GM21381 (cell line): ENCODE data around the gene KRTAP12-2.
"Not testable (repeated sequence)": the region's sequence is repeated elsewhere in the genome, so short reads cannot be mapped to it uniquely, and the experiment has no call there.

Experiments used
- ATAC-seq: cut with Tn5 transposase; IDR thresholded peaks from one replicate; pipeline ENCODE4 v1.9.1; 2021; ENCODE audit warnings: mild to moderate bottlenecking, moderate library complexity; ENCODE audit not compliant: unreplicated experiment

The KRTAP12-2 gene

DNA sequence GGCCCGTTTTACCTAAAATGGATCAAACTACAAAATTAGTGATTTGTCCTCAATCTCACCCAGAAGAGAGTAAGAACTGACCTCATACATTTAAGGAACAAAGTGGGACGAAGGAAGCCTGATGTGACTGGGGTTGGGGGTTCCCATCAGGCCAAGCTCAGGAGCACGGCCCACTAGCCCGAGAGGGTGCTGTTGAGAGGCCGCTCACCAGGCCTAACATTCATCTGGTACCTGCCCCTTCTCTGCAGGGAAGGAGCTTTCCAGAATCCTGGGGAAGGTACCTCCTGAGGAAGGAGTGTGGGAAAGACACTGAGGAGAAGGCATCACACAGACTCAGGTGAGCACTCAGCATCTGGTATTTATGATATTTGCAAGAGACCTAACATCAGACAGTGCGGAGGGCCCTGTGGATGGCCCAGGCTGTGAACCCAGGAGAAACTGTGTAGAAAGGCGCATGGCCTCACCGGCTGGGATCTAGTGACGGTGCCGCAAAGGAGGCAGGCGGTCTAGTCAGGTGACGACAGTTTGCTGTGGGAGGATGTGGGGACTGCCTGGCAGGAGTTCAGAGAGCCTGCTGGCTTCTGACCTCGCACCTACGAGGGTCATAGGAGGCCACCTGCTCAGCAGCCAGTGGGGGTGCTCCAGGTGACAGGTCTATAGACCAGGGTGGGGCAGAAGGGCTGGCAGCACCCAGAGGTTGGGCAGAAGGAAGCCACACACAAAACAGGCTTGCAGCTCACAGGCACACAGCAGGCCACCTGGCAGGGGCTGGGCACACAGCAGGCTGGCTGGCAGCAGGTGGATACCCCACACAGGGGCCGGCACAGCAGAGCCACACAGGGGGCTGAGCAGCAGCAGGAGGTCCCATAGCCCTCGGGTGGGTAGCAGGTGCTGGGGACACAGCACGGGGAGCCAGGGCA is 12.8 kb downstream of the KRTAP12-2 start:
- no peak for ATAC-seq

DNA sequence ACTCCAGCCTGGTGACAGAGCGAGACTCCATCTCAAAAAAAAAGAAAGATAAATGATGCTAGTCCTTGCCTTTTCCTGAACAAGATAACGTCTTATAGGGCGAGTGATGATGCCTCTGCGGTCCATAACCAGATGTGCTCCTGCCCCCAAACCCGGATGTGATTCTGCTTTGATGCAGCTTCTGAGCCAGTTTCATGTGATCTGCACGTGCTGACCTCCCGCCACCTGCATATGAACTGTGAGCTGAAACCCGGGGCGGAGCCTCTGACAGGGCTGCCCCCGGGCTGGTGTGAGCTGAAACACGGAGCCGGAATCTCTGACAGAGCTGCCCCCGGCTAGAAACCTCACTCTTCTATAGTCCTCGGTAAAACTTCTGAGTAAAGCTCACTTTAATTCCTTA is 13.6 kb downstream of the KRTAP12-2 start:
- ATAC-seq: no peak

DNA sequence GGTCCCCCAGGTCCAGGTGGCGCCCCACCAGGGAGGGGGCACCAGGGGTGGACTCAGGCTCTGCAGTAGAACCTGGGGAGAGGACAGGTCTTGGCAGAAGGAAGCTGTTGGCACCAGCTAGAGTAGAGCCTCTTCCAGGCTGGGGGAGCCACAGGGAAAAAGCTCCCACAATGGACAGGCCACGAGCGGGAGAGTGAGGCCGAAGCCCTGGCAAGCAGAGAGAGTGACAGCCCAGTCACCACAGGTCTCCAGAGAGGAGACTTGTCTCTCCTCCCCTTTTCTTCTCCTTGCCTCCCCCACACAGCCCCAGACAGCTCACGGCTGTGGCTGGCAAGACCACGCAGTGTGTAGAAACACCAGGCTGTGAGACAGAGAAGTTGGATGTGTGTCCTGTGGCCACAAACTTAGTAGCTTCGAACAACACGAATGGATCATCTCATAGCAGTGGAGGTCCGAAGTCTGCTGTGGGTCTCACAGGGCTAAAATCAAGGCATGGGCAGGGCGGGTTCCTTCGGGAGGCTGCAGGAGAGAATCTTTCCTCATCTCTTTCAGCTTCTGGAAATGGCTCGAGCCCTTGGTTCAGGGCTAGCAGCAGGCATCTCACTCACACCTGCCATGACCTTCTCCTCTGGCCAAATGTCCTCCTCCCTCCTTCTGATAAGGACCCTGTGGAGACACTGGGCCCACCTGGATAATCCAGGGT is 15.6 kb downstream of the KRTAP12-2 start:
- ATAC-seq: no peak

DNA sequence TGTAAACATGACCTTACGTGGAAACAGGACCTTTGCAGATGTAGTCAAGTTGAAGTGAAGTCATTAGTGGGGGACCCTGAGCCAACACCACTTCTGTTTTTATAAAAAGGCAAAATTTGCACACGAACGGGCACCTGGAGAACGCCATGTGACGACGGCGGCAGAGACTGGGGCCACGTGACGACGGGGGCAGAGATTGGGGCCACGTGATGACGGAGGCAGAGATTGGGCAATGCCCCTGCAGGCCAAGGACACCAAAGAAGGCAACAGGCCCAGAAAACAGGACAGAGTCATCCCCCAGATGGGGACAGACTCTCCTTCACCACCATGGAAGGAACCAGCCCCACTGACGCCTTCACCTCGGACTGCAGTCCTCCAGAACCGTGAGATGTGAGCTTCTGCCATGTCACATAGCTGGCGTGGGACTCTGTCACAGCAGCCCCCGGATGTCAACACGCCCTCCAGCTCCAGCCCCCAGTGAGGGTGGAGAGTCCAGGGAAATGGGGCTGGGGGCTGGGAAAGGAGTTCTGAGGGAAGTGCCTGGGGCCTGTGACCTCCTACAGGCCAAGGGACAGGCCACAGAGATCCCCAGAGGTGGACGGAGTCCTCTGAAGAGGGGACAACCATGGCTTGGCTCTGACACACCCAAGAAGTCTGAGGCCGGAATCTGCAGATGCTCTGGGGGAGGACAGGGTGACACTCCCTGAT is 16.3 kb downstream of the KRTAP12-2 start:
- ATAC-seq: no peak

DNA sequence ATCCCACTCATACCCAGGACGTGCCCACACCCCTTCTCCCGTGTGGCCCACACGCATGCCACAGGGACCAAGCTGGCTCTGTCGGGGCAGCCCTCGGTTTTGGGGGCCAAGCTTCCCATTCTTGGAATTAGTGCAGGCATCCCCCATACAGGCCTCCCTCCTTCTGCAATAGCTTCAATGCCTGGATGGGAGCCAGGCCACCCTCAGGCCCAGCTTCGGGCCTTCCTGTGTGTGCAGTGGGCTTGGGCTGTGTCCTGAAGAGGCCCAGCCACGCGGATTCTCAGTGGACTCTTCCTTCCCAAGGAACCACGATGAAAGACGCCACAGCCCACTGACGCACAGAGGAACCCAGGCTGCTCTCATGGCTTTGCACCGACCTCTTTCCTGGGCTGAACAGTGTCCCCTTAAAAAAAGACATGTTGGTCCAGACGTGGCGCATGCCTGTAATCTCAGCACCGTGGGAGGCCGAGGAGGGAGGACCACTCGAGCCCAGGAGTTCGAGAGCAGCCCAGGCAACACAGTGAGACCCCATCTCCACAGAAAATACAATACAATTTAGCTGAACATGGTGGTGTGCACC is 17.1 kb downstream of the KRTAP12-2 start:
- no peak for ATAC-seq

DNA sequence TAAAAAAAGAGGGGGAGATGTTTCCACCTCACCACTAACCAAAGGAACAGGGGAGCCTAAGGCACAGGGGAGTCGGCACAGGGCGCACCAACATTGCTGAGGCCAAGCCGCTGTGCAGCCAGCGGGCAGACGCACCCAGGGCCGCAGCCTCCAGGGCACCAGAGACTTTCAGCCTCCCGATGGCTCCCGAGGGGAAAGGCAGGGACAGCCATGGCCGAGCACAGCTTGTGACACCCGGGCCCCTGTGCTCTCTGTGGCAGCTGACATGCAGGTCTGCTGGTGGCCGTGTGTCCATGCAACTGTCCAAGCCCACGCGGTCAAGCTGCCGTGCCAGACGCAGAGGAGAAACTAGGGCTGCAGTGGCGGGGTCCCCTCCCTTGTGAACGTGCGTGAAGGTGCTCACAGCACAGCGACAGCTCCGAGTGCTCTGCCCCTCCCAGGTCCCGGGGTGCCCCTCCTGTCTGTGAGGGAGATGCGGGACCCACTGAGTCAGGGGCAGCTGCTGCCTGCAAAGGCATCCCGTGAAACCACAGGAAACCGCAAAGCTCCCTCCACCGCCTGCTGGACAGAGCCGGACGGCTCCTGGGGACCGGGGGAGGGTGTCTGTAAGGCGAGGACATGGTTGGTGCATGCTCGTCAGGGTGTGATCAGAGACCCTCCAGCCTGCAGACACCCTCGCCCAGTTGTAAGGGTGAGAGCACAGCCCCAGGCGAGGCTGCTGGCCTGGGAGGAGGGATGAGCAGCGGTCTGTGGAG is 18.0 kb downstream of the KRTAP12-2 start:
- ATAC-seq: no peak

DNA sequence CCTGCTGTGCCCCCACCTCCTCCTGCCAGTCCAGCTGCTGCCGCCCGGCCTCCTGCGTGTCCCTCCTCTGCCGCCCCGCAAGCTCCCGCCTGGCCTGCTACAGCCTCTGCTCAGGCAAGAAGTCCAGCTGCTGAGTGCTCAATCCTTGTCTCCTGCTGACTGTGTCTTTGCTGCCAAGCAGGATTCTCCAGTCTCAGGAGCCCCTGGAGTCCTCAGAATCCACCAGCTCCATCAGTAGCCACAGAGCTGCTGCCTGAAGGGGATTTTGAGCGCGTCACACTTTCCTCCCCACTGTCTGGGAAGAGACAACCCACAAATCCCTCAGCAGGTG is 19.5 kb downstream of the KRTAP12-2 start:
- no peak for ATAC-seq

DNA sequence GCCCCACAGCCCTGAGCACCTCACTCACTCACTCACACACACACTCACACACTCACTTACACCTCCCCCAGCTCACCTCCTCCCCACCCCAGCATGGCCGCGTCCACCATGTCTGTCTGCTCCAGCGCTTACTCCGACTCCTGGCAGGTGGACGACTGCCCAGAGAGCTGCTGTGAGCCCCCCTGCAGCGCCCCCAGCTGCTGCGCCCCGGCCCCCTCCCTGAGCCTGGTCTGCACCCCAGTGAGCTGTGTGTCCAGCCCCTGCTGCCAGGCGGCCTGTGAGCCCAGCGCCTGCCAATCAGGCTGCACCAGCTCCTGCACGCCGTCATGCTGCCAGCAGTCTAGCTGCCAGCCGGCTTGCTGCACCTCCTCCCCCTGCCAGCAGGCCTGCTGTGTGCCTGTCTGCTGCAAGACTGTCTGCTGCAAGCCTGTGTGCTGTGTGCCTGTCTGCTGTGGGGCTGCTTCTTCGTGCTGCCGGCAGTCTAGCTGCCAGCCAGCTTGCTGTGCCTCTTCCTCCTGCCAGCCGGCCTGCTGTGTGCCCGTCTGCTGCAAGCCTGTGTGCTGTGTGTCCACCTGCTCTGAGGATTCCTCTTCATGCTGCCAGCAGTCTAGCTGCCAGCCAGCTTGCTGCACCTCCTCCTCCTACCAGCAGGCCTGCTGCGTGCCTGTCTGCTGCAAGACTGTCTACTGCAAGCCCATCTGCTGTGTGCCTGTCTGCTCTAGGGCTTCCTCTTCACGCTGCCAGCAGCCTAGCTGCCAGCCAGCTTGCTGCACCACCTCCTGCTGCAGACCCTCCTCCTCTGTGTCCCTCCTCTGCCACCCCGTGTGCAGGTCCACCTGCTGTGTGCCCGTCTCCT is 20.1 kb downstream of the KRTAP12-2 start, which contains the start of gene KRTAP10-11:
Gene KRTAP10-11 (plus strand): TSS at position 49 of the 856 bp plus-strand sequence. CDS start 45 bp downstream, at position 94.
- ATAC-seq: not testable (repeated sequence)

DNA sequence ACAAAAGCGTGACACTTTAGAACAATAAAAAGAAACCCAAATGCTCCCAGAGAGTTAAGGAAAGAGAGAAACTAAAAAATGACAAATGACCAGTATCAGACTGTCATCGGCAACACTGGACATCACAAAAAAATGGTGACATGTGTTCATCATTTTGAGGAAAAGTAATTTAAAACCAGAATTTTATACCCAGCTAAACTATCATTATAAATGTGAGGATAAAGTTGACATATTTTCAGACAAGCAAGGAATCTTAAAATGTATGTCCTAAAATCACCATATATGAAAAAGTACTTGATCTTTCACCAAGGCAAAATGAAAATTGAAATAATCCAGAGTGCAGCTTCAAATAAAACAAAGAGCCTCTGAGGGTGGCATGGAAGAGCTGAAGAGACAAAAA is 21.8 kb downstream of the KRTAP12-2 start:
- no peak for ATAC-seq

DNA sequence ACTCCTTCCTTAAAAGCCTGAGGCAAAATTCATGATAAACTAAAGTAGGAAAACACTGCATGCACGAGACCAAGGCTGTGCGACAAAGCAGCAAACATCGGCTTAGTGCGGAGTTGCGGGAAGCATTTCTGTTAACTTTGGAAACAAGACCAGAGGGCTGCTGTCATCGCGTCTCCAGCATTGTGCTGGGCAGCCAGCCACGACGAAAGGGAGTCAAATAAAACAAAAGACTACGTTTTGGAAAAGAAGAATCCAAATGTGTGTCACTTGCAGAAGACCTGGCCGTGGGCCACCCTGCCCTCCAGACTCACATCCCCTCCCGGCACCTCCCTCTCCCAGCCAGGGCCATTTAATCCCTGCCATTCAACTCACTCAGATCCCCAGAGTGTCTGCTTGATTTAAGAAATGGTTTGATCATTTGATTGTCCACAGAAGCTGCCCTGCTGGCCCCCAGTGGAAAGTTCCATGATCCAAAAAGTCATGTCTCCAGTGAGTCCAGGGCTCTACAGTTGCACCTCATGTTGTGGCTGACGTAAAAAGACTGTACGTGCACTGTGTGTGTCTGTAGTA is 22.9 kb downstream of the KRTAP12-2 start:
- ATAC-seq: no peak

DNA sequence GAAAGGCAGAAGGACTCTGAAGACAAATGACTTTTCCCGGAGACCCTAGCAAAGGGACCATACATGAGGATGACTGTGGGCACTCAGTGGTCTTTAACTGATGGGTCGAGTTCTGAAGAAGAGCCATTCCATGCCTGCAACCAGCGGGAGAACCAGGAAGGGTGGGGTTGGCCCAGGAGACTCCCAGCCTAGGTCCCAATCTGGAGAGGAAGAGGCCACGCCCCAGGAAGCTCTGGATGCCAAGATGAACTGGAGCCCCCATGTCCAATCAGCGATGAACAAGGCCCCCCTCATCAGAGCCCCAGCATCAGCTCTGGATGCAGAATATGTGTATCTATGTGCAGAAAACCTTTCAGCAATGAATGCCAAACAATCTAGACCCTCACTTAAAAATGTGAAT is 26.0 kb downstream of the KRTAP12-2 start:
- no peak for ATAC-seq

DNA sequence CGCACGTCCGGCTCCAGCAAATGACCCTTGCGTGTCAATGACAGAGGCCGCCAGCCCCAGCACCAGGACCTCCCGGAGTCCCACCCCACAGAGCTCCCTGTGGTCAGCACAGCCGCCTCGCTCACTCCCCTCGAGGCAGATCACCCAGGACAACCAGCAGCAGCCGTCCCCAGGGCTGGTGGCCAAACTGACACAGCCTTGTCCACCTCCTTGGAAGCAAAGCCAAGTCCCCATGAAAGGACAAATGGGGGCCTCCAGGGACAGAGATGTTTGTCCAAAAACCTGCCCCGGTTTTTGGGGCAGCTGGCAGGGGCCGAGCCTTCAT is 27.4 kb downstream of the KRTAP12-2 start:
- no peak for ATAC-seq

DNA sequence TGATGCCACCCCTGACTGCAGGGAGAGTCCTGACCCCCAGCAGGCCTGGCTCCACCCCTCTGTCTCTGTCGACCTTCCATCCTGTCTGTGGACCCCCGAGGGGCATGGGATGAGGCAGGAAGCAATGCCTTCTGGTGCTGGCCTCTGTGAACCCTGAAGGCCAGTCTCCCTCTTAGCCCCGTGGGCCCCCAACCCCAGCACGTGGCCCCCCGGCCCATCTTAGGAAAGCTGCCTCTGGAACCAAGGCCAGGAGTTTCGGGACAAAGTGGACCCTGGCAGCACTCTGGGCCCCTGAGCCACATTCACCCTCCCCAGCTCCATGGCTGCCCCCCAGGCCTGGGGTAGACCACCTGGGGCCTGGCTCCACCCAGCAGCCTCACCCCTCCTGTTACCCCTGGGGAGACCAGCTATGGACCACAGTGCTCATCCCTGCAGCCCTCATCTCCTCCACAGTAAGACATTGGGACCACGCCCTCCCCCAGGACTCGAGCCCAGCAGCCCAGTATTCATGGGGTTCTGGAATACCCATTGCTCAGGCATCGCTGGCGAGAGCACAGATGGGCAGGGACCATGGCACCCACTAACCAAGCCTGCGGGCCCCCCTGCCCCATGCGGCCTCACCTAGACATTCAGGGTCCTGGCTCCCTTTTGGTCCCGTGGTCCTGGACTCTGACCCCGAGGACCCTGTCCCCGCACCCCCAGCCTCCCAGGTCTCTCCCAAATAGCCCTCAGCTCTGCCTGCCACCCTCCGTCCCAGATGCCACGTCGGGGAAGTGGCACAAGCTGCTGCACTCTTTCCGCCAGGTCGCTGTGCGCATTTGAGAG is 28.0 kb downstream of the KRTAP12-2 start:
- not testable (repeated sequence) for ATAC-seq

DNA sequence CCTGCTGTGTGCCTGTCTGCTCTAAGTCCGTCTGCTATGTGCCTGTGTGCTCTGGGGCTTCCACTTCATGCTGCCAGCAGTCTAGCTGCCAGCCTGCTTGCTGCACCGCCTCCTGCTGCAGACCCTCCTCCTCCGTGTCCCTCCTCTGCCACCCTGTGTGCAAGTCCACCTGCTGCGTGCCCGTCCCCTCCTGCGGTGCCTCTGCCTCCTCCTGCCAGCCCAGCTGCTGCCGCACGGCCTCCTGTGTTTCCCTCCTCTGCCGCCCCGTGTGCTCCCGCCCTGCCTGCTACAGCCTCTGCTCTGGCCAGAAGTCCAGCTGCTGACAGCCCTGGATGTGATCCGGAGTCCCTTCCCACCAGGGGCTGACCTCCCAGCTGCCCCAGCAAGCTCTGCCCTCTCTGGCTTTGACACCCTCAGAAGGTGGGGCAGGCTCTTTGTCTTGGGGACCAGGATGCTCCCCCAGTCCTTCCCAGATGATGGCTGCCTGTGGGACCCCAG is 28.8 kb downstream of the KRTAP12-2 start:
- ATAC-seq: not testable (repeated sequence)

DNA sequence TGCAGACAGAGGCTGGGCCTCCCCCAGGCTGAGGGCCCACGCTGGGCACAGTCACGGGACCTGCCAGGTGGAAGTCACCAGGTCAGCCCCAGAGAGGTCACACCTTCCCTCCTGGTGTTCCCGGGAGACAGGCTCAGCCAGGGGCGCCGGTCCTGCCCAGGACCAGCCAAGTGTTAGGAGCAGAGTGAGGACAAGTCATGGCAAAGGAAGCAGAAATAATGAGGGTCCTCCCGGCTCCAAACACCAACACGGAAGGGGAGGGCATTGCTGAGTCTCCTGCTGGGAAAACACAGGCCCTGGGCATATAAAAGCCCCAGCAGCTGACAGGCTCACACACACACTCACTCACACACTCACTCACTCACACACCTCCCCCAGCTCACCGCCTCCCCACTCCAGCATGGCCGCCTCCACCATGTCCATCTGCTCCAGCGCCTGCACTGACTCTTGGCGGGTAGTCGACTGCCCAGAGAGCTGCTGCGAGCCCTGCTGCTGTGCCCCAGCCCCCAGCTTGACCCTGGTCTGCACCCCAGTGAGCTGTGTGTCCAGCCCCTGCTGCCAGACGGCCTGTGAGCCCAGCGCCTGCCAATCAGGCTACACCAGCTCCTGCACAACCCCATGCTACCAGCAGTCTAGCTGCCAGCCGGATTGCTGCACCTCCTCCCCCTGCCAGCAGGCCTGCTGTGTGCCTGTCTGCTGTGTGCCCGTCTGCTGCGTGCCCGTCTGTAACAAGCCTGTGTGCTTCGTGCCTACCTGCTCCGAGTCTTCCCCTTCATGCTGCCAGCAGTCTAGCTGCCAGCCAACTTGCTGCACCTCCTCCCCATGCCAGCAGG is 29.5 kb downstream of the KRTAP12-2 start, which contains the start of gene KRTAP10-10:
Gene KRTAP10-10 (plus strand): TSS at position 339 of the 833 bp plus-strand sequence. CDS start 62 bp downstream, at position 401.
- no peak for ATAC-seq

DNA sequence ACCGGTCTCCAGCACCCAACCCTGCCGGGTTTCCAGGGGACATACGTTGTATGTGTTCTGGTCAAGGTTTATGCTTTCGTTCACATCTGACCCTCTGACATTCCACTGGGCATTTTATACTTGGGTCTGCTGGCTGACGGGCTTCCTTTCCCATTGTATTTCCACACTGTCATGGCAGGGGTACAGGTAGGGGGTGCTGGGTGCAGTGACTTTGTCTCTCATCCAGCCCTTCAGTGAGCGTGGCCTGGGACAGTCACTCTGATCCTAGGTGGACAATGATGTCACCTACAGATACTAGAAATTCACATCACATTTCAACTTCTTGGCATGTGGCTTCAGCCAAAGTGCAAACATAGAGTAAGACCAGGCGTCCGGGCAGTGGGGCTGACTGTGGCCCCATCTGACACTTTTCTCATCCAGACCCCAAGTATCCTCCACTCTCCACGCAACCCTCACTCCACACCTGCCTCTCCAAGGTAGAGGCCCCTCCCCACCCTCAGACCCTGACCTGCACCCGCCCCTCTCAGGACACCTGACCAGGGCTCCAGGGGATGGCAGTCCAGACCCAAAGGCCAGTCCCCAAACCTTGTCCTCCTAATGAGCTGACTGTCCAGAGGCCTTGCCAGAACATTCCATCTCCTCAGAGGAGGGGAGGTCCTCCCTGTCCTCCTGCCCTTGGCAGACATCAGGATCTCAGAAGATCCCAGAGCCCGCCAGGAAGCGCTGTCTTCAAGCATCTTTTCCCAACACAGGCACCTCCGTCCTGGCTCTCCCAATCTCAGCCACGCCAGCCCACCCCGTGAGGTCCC is 30.3 kb downstream of the KRTAP12-2 start:
- ATAC-seq: no peak
